Left lung (tissue), 14 donors: Measurements from ENCODE around the gene MS4A4E. TPM values are rescaled to one million over a fixed set of nuclear protein-coding genes. Genes with fewer than 3 reads are reported as not detected.
"Not testable (repeated sequence)": the region's sequence is repeated elsewhere in the genome, so short reads cannot be mapped to it uniquely, and the experiment has no call there.

Source experiments
- ATAC-seq: fragments of 200-7000 bp; cut with Tn5 transposase; one replicate; pipeline ENCODE4 v1.9.1; 2020; ENCODE audit warnings: moderate library complexity
- DNase-seq, 4 donors: peaks; one replicate each; pipeline ENCODE4 v3.0.0-alpha.2; 2013 to 2020
- H3K27ac ChIP-seq, 2 donors: fragments of 200-600 bp; sonication (generic) in 1 of 2; one replicate each; pipeline versions ENCODE4 v1.5.0 to v1.8.0; 2020 to 2021
- H3K27me3 ChIP-seq, 2 donors: fragments of 200-600 bp; sonication (generic) in 1 of 2; one replicate each; pipeline versions ENCODE4 v1.5.0 to v1.8.0; 2020 to 2021
- H3K36me3 ChIP-seq, 2 donors: fragments of 200-600 bp; sonication (generic) in 1 of 2; one replicate each; pipeline versions ENCODE4 v1.5.0 to v1.8.0; 2020 to 2021
- H3K4me1 ChIP-seq, 2 donors: fragments of 200-600 bp; one replicate each; pipeline ENCODE4 v1.8.0; 2021
- H3K4me3 ChIP-seq, 2 donors: fragments of 200-600 bp; sonication (generic) in 1 of 2; one replicate each; pipeline versions ENCODE4 v1.5.0 to v1.8.0; 2020 to 2021; ENCODE audit warnings: mild to moderate bottlenecking in 1 of 2
- H3K9me3 ChIP-seq, 2 donors: fragments of 200-600 bp; sonication (generic) in 1 of 2; one replicate each; pipeline versions ENCODE4 v1.5.0 to v1.8.0; 2020 to 2021
- CTCF ChIP-seq, 2 donors: fragments of 200-600 bp; sonication (generic) in 1 of 2; IDR thresholded peaks; one replicate each; pipeline versions ENCODE4 v1.5.0 to v1.8.0; 2021; ENCODE audit warnings: antibody characterized with exemption in 2 of 2
- intact Hi-C, 2 donors: fragments of 100-400 bp; cut with DNase I; formaldehyde crosslinking; loops; one replicate each; pipeline versions ENCODE4 v1.11.2 to v1.14.2; 2022
- long read RNA-seq, 12 donors: library from polyadenylated mRNA in 2 of 12; unstranded in 2 of 12; transcript quantifications; one replicate each; pipeline ENCODE4 v2.0.0 and lab custom pipeline, GENCODE V29; 2019 to 2026
- polyA plus RNA-seq, 6 donors: library from polyadenylated mRNA; unstranded; fragments of 120-200 nt; gene quantifications; one replicate each; pipeline ENCODE4 v1.2.1, GENCODE V29; 2013; ENCODE audit not compliant: insufficient read length in 6 of 6
- total RNA-seq, 2 donors: library from RNA; stranded (reverse); fragmentation: NEBNext Ultra II Directional; extraction: Animal tissue kit (Norgen Biotek cat#: 25700); gene quantifications; one replicate each; pipeline ENCODE4 v1.2.1, GENCODE V29; 2021
- donor health status: DM: no; HTN: yes; CAD: no.
- donor health status: DM: no; HTN: no; CAD: no.

Gene MS4A4E
- total RNA-seq (1 to 10 TPM; 1.4 to 2.1 TPM), polyA plus RNA-seq (1 to 10 TPM; 1.2 to 3.0 (median 2.2) TPM)
- long read RNA-seq, donor 1: 0 reads
- long read RNA-seq, donor 2: 0 reads
- long read RNA-seq, donor 3: 0 reads
- long read RNA-seq, donor 4, partial matches to known transcripts: 1 of 3 reads
- long read RNA-seq, donor 4, other reads (novel, unspliced or antisense): 2 of 3 reads
- long read RNA-seq, donor 5, partial matches to known transcripts: 10 of 10 reads
- long read RNA-seq, donor 5, other reads (novel, unspliced or antisense): 0 of 10 reads
- long read RNA-seq, donor 6: 0 reads
- long read RNA-seq, donor 7: 0 reads
- long read RNA-seq, donor 8: 0 reads
- long read RNA-seq, donor 9: 0 reads
- long read RNA-seq, donor 10: 0 reads
- long read RNA-seq, donor 11: 0 reads
- long read RNA-seq, donor 12: 0 reads

DNA sequence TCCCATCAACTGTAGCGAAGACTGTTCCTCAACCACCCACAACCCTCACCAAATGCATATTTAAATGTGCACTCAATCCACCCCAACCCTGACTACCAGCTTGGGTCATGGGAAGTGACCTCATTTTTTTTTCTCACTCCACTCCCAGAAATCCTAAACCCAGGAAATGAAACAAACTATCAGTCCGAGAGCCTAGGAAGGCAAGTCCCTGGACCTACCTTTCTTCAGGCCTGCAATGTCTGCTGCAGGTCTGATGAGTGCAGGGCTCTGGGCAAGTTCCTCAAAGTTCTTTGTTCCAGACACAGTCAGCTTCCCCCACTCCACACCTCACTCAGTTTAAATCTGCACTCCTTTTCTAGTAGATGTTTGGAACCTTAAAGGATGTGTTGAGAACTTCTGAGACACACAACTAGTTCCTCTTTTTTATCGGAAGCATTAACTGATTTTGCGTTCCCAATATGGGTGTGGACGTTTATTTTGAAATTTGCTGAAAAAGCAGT, at the start of gene MS4A4E:
TSS of gene MS4A4E (minus strand) at position 398 of the 500 bp plus-strand sequence. CDS start 13,082 bp downstream, outside the sequence.
- no peak for TF ChIP-seq CTCF (IDR thresholded peaks at IDR 0.05)
- no peak for DNase-seq
- Histone ChIP-seq H3K9me3 (no peaks in the 10 kb centered on the region), H3K36me3 (no peaks in the 10 kb centered on the region), H3K27me3 (no peaks in the 10 kb centered on the region), H3K4me3 (no peak within 1 kb of the TSS), H3K4me1 (no peaks in the 10 kb centered on the region), H3K27ac (peak within 1 kb of the TSS in 1 of 2 donors; percentile 14)
- intact Hi-C loops: no loop called here
- ATAC-seq: peak; percentile 26

- H3K9me3 ChIP-seq: no peaks in the 10 kb centered on the region
- H3K27me3 ChIP-seq: no peaks in the 10 kb centered on the region
- H3K36me3 ChIP-seq: peaks cover 0 to 3% of the 10 kb centered on the region in 2 donors
- intact Hi-C loops: no loop called here
- ATAC-seq (no peak), DNase-seq (no peak)
- H3K4me1 ChIP-seq: peaks cover 0 to 7% of the 10 kb centered on the region in 2 donors
- TF ChIP-seq CTCF (IDR thresholded peaks at IDR 0.05): no peak
- no peak overlapping the region for H3K27ac ChIP-seq
- no peak overlapping the region for H3K4me3 ChIP-seq
Observed at GRCh38 chr11:60292145-60292544, 49.2 kb upstream of the MS4A4E start.

GRCh38 chr11:60288531-60288930, 45.6 kb upstream of the MS4A4E start:
- no peaks in the 10 kb centered on the region for H3K9me3 ChIP-seq
- ATAC-seq: no peak
- no peak for TF ChIP-seq CTCF (IDR thresholded peaks at IDR 0.05)

DNA sequence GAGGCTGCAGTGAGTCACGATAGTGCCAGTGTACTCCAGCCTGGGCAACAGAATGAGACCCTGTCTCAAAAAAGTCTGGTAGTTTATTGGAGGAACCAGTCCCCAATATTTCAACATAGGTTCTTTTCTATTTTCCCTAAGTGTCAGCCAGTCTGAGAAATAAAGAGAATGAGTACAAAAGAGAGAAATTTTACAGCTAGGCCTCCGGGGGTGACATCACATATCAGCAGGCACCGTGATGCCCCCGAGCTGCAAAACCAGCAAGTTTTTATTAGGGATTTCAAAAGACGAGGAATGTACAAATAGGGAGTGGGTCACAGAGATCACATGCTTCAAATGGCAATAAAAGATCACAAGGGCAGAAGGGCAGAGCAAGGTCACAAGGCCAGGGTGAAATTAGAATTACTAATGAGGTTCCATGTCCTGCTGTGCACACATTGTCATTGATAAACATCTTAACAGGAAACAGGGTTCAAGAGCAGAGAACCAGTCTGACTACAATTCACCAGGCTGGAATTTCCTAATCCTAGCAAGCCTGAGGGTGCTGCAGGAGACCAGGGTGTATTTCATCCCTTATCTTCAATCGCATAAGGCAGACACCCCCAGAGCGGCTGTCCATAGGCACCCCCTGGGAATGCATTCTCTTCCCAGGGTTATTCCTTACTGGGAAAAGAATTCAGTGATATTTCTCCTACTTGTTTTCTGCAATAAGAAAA, 42.6 kb upstream of the MS4A4E start:
- DNase-seq, H3K9me3 ChIP-seq, H3K4me3 ChIP-seq, ATAC-seq, intact Hi-C loops, H3K36me3 ChIP-seq, H3K27me3 ChIP-seq: not testable (repeated sequence)
- H3K4me1 ChIP-seq: peaks cover 0 to 12% of the 10 kb centered on the region in 2 donors
- H3K27ac ChIP-seq: peak overlapping the region in 1 of 2 donors; percentile 57

More at GRCh38 chr11:60288531-60288930, 45.6 kb upstream of the MS4A4E start:
- peaks cover 0 to 16% of the 10 kb centered on the region in 2 donors for H3K4me1 ChIP-seq
- DNase-seq: no peak
- intact Hi-C loops: no loop called here
- no peaks in the 10 kb centered on the region for H3K27me3 ChIP-seq
- H3K4me3 ChIP-seq: no peak overlapping the region
- peaks cover 0 to under 1% of the 10 kb centered on the region in 2 donors for H3K36me3 ChIP-seq
- H3K27ac ChIP-seq: no peak overlapping the region

GRCh38 chr11:60282286-60282685, 39.3 kb upstream of the MS4A4E start:
- H3K4me1 ChIP-seq: peaks cover 0 to 16% of the 10 kb centered on the region in 2 donors
- no peaks in the 10 kb centered on the region for H3K36me3 ChIP-seq
- DNase-seq: no peak
- H3K27ac ChIP-seq: peak overlapping the region; percentile 57 to 61
- no peak for TF ChIP-seq CTCF (IDR thresholded peaks at IDR 0.05)
- no peaks in the 10 kb centered on the region for H3K9me3 ChIP-seq
- peak; percentile 51 for ATAC-seq
- intact Hi-C loops: no loop called here
- no peaks in the 10 kb centered on the region for H3K27me3 ChIP-seq
- H3K4me3 ChIP-seq: peak overlapping the region in 1 of 2 donors; percentile 31
